Measurements from ENCODE around the gene TRIM33. TPM values are rescaled to one million over a fixed set of nuclear protein-coding genes. Genes with fewer than 3 reads are reported as not detected.

TRIM33 gene
- total RNA-seq, 1 experiment from 2014 or later, result 50.1 TPM

DNA sequence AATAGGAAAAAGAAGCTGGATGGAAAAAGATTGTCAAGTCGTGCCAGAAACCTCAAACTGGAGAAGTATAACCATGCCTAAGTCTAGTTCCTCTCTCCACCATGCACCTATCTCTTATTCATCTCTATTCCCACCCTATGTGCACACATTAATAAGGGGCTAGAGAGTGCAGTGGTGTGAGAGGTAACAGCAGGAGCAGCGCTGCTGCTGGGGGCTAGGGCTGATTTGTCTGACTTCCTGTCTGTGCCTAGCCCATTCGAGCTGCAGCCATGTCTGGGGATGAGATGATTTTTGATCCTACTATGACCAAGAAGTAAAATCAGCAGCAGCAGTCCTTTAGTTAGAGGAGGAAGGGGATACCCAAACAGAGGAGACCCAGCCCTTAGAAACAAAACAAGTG, 43.0 kb downstream of the TRIM33 start:
- Histone ChIP-seq H3K9me3 (ENCODE audit: low read depth, low read length, poor library complexity, severe bottlenecking) (no peaks in the 10 kb centered on the region), H3K27me3 (replicated peaks; ENCODE audit: insufficient read depth, low read depth, low read length, poor library complexity) (no peaks in the 10 kb centered on the region), H3K36me3 (ENCODE audit: insufficient read depth, low read length, poor library complexity, severe bottlenecking) (no peaks in the 10 kb centered on the region), H3K4me1 (ENCODE audit: insufficient read depth, low read length, poor library complexity, severe bottlenecking) (peaks cover 11% of the 10 kb centered on the region), H3K4me3 (ENCODE audit: low read depth, low read length, poor library complexity, severe bottlenecking) (no peak overlapping the region), H3K27ac (ENCODE audit: low read depth, low read length, poor library complexity, severe bottlenecking) (no peak overlapping the region)
- DNase-seq (ENCODE audit: low spot score), result no peak
- CTCF ChIA-PET, result no interaction called here
- TF ChIP-seq EZH2 (IDR thresholded peaks at IDR 0.05; ENCODE audit: borderline replicate concordance, low read depth, low read length, poor library complexity, severe bottlenecking), result no peak
- TF ChIP-seq, protein P1, sequence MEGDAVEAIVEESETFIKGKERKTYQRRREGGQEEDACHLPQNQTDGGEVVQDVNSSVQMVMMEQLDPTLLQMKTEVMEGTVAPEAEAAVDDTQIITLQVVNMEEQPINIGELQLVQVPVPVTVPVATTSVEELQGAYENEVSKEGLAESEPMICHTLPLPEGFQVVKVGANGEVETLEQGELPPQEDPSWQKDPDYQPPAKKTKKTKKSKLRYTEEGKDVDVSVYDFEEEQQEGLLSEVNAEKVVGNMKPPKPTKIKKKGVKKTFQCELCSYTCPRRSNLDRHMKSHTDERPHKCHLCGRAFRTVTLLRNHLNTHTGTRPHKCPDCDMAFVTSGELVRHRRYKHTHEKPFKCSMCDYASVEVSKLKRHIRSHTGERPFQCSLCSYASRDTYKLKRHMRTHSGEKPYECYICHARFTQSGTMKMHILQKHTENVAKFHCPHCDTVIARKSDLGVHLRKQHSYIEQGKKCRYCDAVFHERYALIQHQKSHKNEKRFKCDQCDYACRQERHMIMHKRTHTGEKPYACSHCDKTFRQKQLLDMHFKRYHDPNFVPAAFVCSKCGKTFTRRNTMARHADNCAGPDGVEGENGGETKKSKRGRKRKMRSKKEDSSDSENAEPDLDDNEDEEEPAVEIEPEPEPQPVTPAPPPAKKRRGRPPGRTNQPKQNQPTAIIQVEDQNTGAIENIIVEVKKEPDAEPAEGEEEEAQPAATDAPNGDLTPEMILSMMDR (conservative IDR thresholded peaks at IDR 0.05; ENCODE audit: low read depth, low read length), result no peak
- intact Hi-C loops (cut with micrococcal nuclease; ENCODE audit: unreplicated experiment), result no loop called here
- no TSS peak for BruUV-seq (replicated peaks)
- POLR2A ChIA-PET (ENCODE audit: low non-redundant PET), result no interaction called here

DNA sequence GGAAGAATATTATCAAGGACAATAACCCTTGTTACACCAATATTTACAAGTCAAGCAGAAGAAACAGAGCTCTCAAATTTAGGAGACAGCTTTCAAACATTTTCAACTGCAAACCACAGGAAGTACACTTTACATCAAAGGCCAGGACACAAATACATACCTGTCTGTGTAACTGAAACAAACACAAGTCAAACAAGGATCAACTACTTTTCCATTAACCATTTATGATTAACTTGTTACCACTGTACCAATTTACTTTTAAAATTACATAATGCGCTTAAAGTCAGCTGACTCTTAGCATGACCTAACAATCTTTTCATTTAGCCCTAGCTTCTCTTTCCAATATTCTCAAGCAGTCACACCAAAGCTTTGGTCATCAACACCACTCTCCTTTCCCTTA, 43.5 kb downstream of the TRIM33 start:
- Histone ChIP-seq H3K9me3 (ENCODE audit: low read depth, low read length, poor library complexity, severe bottlenecking) (no peaks in the 10 kb centered on the region), H3K27ac (ENCODE audit: low read depth, low read length, poor library complexity, severe bottlenecking) (no peak overlapping the region), H3K27me3 (replicated peaks; ENCODE audit: insufficient read depth, low read depth, low read length, poor library complexity) (no peaks in the 10 kb centered on the region), H3K4me1 (ENCODE audit: insufficient read depth, low read length, poor library complexity, severe bottlenecking) (peaks cover 11% of the 10 kb centered on the region), H3K36me3 (ENCODE audit: insufficient read depth, low read length, poor library complexity, severe bottlenecking) (peaks cover 3% of the 10 kb centered on the region), H3K4me3 (ENCODE audit: low read depth, low read length, poor library complexity, severe bottlenecking) (no peak overlapping the region)
- POLR2A ChIA-PET (ENCODE audit: low non-redundant PET), result no interaction called here
- intact Hi-C loops (cut with micrococcal nuclease; ENCODE audit: unreplicated experiment), result no loop called here
- no TSS peak for BruUV-seq (replicated peaks)
- TF ChIP-seq, protein P1 (conservative IDR thresholded peaks at IDR 0.05; ENCODE audit: low read depth, low read length), result no peak
- no peak for TF ChIP-seq EZH2 (IDR thresholded peaks at IDR 0.05; ENCODE audit: borderline replicate concordance, low read depth, low read length, poor library complexity, severe bottlenecking)
- DNase-seq (ENCODE audit: low spot score), result no peak
- CTCF ChIA-PET, result no interaction called here

DNA sequence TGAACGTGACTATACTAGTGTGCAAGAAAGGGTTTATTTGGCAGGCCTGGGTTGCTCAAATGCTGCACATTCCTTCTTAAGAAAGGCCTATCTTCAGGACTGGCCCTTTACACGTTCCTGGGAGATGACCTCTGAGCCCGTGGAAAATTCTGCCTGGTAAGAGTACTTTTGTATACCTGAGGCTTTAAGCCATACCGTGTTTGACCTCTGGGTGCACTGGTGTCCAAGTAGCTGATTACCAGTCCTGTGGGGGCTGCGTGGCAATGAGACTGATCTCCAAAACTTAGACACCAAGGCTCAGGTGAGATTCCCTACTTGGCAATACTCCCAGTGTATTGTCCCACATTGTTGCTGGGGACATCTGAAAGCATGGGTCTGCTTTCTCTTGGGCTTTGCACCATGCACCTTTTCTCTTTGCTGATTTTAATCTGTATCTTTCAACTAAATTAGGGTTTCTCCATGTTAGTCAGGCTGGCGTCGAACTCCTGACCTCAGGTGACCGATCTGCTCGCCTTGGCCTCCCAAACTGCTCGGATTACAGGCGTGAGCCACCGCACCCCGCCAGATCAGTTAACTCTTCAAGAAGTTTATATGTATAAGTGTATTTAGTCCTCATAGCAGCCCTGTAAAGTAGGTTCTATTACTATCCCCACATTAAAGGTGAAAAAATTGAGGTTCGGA, 44.5 kb downstream of the TRIM33 start:
- Histone ChIP-seq H3K27me3 (replicated peaks; ENCODE audit: insufficient read depth, low read depth, low read length, poor library complexity) (no peaks in the 10 kb centered on the region), H3K4me1 (ENCODE audit: insufficient read depth, low read length, poor library complexity, severe bottlenecking) (peaks cover 11% of the 10 kb centered on the region), H3K36me3 (ENCODE audit: insufficient read depth, low read length, poor library complexity, severe bottlenecking) (peaks cover 5% of the 10 kb centered on the region), H3K4me3 (ENCODE audit: low read depth, low read length, poor library complexity, severe bottlenecking) (no peak overlapping the region), H3K27ac (ENCODE audit: low read depth, low read length, poor library complexity, severe bottlenecking) (no peak overlapping the region), H3K9me3 (ENCODE audit: low read depth, low read length, poor library complexity, severe bottlenecking) (no peaks in the 10 kb centered on the region)
- no TSS peak for BruUV-seq (replicated peaks)
- intact Hi-C loops (cut with micrococcal nuclease; ENCODE audit: unreplicated experiment), result no loop called here
- DNase-seq (ENCODE audit: low spot score), result no peak
- TF ChIP-seq, protein P1 (conservative IDR thresholded peaks at IDR 0.05; ENCODE audit: low read depth, low read length), result no peak
- TF ChIP-seq EZH2 (IDR thresholded peaks at IDR 0.05; ENCODE audit: borderline replicate concordance, low read depth, low read length, poor library complexity, severe bottlenecking), result no peak
- CTCF ChIA-PET, result no interaction called here
- POLR2A ChIA-PET (ENCODE audit: low non-redundant PET), result no interaction called here
